HG03457 (cell line): Measurements from ENCODE around the gene IER2.
"Not testable (repeated sequence)": the region's sequence is repeated elsewhere in the genome, so short reads cannot be mapped to it uniquely, and the experiment has no call there.

ENCODE experiments used
- ATAC-seq: cut with Tn5 transposase; IDR thresholded peaks from one replicate; pipeline ENCODE4 v1.9.1; 2021; ENCODE audit warnings: moderate number of reproducible peaks; ENCODE audit not compliant: unreplicated experiment

IER2 gene

DNA sequence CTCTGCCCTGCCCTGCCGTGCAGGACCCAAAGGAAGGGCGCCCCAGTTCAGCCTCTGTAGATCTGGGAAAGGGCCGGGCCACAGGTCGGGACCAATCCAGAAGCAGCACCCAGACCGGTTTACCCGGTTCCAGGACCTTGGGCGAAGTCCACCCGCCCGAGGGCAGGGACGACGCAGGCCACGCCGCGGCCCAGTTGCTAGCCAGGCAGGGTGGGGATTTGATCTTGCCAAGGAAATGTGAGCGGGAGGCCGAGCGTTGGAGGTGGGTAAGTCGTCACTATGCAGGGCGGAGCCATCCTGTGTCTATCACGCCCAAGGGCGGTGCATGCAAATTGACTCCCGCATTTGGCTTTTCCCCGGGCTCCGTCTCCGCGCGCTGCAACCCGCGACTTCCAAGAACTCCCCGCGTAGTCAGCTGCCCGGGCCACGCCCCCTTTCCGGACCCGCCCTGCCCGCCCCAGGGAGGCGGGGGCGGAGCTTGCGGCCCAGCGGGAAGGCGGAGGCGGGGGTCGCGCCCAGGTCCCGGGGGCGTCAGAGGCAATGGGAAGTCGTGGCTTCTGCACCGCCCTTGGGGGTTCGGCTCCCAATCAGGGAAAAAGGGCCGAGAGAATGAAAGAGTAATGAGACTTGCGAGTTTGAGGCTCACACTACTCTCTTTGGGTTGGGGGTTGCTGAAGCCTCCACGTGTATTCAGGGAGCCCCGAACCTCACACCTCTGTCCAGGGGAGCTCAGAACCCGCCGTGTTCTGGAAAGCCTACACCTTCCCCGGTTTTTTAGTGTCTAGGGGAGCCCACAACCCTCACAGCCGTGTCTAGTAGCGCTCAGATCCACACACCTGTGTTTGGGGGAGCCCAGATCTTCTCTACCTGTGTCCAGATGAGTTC, 12.8 kb downstream of the IER2 start:
- ATAC-seq: no peak

DNA sequence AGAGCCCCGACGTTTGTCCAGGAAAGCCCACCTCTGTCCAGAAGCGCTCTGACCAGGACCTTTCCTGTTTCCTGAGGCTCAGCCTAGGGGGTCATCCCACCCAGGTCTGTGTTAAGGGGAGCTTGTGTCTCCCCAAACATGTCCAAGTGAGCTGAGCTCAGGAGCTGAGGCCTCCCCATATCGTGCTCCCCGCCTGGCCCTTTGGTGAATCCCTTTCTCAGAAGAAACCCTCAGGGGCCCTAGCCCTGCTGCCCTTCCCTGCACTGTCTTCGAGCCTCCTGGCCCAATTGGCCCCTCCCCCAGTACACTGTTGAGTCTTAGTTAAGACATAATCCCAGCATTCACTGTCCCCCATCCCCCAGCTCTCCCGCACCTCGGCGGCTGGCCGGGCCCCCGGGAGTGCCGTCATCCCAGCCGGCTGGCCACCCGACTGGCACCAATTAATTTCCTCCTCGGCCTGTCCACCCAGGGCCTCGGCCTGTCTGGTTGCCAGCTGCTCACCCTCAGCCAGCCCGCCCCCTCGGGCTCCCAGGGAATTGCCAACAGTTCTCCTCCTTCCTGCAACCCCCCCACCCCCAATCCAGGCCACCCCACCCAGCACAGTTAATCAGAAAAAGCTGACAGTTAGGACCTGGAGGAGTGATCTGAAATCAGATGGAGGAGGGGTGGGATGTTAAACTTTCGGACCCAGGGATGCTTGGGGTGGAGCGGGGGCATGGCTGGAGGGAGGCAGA, 13.6 kb downstream of the IER2 start:
- ATAC-seq: no peak

DNA sequence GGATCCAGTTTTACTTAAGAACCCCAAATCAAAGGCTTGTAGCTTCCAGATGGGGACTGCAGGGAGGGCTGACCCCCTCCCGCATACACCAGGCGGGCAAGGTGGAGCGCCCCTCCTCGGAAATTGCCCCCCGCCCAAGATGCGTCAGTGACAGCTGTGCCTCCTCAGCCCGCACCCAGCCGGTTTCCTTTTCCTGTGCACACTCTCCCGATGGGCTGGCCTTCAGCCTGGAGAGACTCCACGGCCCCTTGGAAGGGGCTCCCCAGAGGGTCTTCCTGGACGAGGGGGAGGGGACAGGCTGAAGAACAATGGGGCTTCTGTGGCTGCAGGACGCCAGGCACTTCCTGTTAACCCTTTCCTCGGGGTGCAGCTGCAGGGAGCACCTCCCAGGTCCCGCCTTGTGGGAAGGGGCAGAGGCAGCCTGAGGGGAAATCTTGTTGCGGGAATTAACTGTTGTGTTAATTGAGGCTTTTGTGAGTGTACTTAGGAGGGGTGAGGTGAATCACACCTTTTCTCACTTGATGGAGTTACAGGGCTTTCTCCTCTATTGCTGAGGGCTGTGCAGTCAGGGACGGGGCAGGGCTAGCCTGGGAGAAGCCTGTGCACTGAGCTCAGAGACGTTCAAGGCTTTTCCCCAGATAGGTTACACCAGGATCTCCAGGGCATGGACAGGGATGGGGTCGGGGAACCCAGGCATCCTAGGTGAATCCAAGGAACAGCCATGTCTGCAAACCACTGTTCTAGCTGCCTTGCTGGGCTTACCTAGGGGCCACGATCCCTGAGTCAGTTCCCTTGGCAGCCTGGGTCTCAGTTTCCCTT, 14.3 kb downstream of the IER2 start:
- no peak for ATAC-seq

DNA sequence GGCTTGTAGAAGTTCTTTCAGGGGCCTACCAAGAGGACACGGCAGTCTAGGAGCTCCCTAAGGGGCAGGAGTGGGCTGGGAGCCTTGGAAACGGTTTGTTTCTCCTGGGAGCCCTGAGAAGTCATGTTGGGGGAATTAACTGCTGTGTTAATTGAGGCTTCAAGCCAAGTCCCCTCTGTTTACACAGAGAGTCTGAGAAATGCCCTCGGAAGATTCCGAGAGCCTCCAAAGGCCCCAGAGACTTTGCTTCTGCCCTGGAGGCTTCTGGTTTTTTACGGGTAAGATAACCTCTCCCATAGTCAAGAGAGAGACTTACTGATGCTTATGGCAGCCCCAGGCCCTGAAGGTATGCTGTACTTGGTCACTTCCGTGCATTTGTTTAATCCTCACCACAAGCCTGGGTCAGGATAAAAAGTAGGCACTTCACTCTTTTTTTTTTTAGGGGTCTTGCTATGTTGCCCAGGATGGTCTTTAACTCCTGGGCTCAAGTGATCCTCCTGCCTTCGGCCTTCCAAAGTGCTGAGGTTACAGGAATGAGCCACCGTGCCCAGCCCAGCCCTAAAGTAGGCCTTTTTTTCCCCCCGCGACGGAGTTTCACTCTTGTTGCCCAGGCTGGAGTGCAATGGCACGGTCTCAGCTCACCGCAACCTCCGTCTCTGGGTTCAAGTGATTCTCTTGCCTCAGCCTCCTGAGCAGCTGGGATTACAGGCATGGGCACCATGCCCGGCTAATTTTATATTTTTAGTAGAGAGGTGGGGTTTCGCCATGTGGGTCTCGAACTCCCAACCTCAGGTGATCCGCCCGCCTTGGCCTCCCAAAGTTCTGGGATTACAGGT, 15.2 kb downstream of the IER2 start:
- no peak for ATAC-seq

DNA sequence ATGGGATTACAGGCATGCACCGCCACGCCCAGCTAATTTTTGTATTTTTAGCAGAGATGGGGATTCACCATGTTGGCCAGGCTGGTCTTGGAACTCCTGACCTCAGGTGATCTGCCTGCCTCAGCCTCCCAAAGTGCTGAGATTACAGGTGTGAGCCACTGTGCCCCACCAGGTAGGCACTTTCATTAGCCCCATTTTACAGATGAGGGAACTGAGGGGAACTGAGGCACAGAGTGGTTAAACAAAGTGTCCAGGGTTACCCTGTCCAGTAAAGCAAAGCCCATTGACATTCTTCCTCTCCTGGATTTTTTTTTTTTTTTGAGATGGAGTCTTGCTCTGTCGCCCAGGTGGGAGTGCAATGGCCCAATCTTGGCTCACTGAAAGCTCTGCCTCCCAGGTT, 15.9 kb downstream of the IER2 start:
- not testable (repeated sequence) for ATAC-seq

DNA sequence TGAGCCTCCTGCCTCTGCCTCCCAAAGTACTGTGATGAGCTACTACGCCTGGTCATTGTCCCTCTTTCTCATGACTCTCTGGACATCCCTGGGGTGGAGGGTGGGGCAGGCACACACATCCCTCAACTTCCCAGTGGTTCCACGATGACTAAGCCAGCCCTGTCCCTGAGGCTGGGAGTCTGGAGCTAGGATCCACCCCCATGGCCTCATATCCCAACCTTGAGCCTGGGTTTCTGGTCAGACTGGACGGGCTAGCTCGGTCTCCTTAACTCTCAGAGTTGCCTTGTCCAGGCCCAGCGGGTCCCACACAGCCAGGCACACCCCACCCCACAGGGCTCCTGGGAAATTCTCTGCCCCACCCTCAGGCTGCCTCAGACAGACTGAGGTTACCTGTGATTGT, 19.6 kb downstream of the IER2 start:
- no peak for ATAC-seq

DNA sequence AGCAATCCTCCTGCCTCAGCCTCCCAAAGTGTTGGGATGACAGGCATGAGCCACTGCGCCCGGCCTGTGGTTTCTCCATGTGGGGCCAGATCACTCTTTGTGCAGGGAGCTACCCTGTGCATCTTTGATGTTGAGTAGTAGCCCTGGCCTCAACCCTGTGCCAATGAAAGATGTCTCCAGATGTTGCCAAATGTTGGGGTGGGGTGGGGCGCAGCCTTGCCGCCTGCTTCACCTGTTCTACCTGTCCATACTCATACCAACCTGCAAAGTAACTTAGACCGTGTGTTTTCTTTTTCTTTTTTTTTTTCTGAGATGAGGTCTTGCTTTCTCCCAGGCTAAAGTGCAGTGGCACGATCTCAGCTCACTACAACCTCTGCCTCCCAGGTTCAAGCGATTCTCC, 20.9 kb downstream of the IER2 start:
- ATAC-seq: no peak

DNA sequence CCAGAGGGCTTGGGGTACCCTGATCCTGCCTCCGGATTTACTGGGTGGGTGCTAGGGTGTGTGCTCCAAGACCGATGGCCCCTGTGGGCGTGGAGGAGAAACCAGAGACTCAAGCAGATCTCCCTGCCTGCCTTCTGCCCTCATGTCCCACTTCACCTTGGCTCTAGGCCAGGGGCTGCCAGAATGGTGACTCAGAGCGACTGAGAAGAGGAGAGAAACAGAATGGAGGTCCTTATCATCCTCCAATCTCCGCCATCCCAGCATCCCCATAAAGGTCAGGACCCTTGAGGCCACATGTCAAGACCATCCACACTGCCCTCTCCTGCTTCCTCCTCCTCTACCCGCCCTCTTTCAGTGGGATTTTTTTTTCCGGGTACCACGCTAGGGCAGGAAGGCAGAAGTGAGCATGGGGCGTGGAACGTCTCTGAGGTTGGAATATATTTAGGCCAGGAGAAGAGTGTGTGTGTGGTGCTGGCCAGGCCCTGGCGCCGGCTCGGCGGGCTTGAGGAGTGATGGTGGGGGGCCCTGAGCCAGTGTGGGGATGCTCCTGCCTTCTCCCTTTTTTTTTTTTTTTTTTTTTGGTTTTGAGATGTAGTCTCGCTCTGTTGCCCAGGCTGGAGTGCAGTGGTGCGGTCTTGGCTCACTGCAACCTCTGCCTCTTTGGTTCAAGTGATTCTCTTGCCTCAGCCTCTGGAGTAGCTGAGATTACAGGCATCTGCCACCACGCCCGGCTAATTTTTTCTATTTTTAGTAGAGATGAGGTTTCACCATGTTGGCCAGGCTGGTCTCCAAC, 22.3 kb downstream of the IER2 start:
- no peak for ATAC-seq

DNA sequence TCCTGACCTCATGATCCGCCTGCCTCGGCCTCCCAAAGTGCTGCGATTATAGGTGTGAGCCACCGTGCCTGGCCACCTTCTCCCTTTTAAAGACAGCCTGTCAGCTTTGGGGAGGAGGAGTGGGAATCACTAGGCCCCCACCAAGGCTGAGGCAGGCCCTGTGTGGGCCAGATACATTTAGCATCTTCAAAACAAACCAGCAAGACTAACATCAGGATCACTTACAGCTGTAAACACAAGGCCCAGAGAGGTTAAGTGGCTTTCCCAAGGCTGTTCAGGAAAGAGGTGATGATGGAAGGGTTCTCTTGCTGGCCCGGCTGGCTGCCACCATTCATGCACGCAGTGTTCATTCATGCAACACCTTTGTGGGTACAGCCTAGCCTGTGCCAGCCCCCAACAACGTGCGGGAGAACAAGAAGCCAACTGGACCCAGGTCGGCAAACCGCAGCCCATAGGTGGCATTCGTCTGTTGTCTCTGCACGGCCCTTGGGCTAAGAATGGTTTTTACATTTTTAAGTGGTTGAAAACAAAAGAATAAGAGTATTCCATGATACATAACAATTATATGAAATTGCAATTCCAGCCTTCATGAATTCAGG, 23.0 kb downstream of the IER2 start:
- ATAC-seq: no peak

DNA sequence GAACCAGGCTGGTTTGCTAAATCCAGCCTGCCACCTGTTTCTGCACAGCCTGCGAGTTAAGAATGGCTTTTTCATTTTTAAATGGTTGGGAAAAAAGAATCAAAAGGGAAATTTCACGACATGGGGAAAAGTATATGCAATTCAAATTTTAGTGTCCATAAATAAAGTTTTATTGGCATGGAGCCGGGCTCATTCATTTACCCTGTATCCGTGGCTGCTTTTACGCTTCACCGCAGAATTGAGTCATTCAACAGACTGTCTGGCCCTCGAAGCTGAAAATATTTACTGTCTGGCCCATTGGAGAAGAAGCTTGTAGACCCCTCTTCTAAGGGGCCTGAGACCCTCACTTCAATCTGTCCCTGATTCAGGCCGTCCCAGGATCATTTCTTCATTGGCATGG, 26.1 kb downstream of the IER2 start:
- no peak for ATAC-seq

DNA sequence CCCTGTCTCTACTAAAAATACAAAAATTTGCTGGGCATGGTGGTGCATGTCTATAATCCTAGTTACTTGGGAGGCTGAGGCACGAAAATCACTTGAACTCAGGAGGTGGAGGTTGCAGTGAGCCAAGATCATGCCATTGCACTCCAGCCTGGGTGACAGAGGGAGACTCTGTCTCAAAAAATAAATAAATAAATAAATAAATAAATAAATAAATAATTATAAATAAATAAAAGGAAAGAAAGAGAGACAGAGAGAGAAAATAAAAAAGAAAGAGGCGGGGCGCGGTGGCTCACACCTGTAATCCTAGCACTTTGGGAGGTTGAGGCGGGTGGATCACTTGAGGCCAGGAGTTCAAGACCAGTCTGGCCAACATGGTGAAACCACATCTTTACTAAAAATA, 27.4 kb downstream of the IER2 start:
- not testable (repeated sequence) for ATAC-seq

DNA sequence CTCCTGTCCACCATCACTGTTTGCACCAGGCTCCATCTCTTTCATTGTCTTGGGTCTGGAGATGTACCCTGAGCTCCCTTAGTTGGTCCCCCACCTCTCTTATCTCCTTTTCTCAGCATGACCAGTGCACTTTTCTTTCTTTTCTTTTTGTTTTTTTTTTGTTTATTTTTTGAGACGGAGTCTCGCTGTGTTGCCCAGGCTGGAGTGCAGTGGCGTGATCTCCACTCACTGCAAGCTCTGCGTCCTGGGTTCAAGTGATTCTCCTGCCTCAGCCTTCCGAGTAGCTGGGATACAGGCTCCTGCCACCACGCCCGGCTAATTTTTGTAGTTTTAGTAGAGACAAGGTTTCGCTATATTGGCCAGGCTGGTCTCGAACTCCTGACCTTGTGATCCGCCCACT, 28.1 kb downstream of the IER2 start:
- ATAC-seq: not testable (repeated sequence)

DNA sequence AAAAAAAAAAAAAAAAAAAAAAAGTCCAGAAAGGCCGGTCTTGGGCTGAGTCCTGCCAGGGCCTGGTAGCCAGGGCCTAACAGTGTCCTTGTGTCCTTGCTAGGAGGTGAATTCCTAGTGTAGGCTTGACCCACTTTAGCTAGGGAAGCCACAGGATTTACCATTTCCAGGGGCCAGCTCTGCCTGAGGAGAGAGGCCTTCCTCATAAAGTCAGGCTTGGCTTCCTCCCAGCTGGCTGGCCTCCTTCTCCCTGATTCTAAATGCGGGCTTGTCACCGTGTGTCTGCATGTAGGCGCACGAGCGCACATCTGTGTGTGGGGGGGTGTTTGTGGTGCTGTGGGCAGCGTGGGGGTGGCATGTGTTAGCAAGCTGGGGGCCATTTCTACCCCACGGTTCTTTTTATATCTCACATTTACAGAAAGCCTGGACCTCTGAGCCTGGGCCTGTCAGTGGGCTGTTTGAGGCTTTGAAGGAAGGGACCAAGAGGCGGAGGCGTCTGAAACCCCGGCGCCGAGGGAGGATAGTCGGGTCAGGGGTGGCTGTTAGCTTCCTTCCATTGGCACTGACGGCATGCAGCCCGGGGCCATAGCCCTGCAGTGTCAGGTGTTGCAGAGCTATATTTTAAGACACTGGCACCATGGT, 31.7 kb downstream of the IER2 start:
- ATAC-seq: no peak

DNA sequence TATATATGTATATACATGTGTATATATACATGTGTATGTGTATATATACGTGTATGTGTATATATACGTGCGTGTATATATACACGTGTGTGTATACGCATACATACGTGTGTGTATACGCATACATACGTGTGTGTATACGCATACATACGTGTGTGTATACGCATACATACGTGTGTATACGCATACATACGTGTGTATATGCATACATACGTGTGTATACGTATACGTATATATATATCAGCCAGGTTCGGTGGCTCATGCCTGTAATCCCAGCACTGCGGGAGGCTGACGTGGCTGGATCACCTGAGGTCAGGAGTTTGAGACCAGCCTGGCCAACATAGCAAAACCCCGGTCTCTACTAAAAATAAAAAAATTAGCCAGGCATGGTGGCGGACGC, 34.7 kb downstream of the IER2 start:
- ATAC-seq: not testable (repeated sequence)

DNA sequence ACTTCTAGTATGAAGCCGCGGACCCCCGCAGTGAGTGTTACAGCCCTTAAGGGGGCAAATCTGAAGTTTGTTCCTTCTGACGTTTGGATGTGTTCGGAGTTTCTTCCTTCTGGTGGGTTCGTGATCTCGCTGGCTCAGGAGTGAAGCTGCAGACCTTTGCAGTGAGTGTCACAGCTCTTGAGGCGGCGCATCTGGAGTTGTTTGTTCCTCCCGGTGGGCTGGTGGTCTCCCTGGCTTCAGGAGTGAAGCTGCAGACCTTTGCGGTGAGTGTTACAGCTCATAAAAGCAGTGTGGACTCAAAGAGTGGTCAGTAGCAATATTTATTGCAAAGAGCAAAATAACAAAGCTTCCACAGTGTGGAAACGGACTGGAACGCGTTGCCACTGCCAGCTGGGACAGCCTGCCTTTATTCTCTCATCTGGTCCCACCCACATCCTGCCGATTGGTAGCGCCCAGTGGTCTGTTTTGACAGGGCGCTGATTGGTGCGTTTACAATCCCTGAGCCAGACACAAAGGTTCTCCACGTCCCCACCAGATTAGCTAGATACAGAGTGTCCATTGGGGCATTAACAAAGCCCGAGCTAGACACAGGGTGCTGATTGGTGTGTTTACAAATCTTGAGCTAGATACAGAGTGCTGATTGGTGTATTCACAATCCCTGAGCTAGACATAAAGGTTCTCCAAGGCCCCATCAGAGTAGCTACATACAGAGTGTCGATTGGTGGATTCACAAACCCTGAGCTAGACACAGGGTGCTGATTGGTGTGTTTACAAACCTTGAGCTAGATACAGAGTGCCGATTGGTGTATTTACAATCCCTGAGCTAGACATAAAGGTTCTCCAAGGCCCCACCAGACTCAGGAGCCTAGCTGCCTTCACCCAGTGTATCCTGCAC, 35.8 kb downstream of the IER2 start:
- not testable (repeated sequence) for ATAC-seq

DNA sequence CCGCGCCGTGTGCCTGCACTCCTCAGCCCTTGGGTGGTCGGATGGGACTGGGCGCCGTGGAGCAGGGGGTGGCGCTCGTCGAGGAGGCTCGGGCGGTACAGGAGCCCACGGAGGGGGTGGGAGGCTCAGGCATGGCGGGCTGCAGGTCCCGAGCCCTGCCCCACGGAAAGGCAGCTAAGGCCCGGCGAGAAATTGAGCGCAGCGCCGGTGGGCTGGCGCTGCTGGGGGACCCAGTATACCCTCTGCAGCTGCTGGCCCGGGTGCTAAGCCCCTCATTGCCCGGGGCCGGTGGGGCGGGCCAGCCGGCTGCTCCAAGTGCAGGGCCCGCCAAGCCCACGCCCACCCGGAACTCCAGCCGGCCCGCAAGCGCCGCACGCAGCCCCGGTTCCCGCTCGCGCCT, 36.5 kb downstream of the IER2 start:
- not testable (repeated sequence) for ATAC-seq

DNA sequence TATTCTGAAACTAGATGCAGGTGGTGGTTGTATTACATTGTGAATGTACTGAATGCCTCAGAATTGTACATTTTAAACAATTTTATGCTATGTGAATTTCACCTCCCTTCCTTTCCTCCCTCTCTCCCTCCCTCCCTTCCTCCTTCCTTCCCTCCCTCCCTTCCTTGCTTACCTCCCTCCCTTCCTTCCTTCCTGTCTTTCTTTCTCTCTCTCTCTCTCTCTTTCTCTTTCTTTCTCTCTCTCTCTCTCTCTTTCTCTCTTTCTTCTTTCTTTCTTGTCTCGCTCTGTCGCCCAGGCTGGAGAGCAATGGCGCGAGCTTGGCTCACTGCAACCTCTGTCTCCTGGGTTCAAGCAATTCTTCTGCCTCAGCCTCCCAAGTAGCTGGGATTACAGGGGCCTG, 37.2 kb downstream of the IER2 start:
- ATAC-seq: no peak

DNA sequence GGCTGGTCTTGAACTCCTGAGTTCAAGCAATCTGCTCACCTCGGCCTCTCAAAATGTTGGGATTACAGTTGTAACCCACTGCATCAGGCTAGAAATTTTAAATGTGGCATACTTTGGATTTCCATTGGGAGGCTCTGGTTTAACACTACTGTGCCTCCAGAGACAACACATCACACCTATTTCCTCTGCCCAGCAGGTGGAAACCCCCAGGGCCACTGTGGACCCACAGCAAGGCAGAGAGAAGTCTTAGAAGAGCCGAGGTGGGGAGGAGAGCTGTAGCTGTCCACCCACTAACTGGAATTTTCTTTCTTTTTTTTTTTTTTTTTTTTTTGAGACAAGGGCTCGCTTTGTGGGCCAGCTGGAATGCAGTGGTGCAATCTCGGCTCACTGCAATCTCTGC, 39.4 kb downstream of the IER2 start:
- no peak for ATAC-seq
